Kasumi-1 (cell line): ENCODE results near the gene REN.
A peak's percentile ranks its signal among the peaks of the same experiment; 100 is the strongest.

Source experiments
- DNase-seq, 2 experiments: peaks; one replicate each; lab custom pipeline; 2025; lab: John Stamatoyannopoulos, UW

REN gene

DNA sequence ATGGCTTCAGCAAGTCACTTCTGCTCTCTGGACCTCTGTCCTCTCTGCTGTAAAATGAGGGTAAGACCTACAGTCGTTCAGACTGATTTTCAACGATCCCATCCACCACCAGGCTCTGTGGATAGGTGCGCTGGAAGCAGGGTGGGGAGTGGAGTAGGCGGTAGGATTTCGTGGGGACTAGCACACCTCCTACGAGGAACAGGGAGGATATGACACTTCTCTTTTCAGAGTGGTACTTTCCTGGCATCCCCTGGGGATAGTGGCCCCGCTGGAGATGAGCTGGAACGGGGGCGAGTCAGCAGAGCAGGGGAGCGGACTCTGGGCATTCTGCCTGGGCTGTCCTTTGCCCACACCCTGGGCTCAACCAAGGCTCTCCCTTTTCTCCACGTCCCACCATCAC is 32.0 kb downstream of the REN start:
- no peak for DNase-seq

DNA sequence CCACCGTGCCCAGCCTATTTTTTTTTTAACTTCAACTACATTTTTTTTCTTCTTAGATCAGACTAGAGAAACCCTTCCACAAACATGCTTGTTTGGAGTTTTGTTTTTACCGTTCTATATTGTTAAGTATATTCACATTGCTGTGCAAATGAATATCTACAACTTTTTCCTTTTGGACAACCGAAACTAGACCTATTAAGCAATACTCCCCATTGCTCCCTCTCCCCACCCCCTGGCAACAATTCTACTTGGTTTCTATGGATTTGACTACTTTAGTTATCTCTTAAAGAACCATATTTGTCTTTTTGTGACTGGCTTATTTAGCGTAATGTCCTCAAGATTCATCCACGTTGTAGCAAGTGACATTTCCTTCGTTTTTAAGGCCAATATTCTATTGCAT is 33.4 kb downstream of the REN start:
- no peak for DNase-seq

DNA sequence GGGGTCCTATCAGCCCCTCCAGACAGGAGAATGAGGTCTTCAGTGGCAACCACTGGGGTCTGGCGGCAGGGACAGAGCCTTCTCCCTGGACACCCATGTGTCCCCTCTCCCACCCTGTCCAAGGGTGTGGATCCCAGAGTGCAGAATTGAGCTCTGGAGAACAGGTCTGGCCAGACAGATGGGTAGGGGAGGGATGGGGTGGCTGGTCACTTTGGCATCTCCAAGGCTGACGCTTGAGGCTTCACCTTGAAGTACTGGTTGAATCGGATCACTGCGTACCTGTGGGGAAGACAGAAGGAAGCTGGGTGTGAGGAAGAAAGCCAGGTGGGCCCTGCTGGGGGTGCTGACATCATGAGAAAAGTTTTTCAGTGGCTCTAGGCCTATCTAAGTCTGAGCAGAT is 34.2 kb downstream of the REN start:
- DNase-seq = no peak

DNA sequence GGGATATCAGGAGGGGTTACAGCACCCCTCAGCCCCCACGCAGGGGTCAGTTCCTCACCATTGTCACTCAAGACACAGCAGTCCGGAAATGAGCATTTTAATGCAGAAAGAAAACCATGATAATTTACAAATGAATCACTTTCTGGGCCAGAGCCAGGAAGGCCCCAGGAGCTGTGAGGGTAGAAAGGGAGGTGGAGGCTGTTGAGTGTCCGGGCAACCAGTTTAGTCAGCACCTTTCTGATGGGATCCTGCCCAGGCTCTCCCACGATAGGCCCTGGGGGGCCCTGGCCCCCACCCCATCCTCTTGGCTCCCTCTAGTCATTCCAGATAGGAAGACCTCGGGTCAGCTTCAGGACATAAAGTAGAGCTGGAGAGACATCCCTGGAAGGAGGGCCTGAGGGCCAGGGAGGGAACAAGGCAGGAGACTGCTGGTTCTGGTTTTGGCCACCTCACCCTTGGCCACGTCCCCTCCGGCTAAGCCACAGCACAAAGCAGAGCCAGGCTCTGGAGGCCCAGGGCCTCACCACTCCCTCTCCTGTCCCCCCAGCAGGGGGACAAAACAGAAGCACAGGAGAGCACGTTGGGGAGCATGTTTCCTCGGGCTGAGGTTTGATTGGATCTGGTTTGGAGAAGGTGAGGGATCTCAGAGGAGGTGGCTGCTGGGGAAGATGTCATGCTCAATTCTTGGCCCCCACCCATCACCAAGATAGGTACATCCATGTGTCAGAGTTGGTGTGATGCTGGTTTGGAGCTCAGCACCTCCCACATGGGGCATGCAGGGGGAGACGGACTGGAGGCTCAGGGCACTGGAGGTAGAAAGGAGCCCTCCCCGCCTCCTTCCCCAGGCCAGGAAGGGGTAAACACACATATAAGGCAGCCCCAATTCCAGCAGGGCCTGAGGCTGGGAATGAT is 34.9 kb downstream of the REN start:
- no peak for DNase-seq

DNA sequence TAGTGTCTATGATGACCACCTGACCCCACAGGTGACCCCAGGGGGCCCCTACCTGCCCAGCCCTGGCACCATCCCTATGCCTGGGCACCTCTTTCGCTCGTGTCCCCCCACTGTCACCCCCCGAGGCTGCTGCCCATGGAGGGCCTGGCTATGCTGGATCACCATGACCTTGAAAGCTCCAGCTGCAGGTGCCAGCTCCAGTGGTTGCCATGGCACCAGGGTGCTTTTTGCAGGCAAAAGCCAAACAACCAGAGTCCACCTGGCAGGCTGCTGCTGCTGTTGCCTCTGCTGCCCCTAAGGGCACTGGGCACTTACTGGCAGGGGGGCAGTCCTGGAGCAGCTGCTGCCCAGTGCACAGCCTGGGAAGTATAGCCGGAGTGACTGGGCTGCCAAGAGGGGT is 36.0 kb downstream of the REN start:
- no peak for DNase-seq

DNA sequence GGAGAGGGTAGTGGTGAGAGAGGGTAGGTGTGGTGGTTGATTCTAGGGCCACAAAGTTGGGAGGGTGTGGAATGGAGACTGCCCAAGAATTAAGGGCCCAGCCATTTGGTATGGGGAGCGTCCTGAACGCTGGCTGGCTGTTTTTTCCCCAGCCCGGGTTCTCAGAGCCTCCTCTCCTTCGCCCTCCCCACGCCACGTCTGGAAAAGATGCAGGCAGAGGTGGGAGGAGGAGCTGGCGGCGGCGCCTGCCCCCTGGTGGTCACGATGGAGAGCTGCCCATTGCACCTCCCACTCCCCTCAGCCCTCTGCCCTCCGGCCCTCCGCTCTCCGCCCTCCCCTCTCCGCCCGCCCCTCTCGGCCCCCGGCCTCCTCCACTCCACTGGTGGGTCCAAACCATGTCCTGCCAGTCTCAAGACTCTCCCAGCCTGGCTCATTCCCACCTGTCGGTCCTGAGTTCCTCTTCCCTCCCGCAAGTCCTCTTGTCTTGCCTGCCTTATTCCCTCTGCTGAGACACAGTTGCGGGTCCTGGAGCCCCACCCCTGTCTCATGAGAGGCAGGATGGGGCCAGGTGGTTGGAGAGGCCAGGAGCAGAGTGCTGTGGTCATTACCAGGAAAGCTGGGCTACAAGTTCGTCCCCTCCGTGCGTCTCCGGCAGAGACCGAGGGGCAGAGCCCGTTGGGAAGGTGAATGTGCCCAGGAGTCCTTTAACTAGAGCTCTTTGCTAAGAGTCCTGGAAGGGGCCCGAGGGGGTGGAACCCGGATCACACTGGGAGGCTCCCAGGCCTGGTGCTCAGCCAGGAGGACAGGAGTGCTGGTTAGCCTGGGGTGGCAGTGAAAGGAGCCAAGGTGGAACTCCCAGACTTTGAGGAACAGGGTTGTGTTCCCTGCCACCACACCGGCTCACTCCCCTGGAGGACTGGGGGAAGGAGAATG is 36.9 kb downstream of the REN start:
- peak; percentile 55 to 70 for DNase-seq

DNA sequence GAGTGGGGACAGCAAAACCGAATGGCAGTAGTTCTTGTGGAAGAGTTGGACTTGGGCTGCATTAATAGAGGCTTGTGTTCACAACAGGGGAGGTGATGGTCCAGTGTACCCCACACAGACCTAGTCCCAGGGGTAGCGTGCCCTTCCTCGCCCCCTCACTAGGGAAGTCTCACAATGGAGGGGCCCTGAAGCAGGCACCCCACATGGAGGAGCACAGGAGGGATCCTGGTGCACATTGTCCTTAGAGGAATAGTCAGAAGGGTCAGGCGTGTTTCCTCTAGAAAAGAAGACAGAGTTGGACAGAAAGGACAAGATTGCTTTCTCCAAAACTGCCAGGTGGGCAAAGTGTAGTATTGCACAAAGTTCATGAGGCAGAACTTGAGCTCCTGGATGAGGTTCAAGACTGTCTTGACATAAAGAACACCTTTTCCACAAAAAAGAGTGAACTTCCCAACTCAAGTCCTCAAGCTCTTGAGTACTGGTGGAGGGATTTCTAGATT is 37.6 kb downstream of the REN start:
- no peak for DNase-seq

DNA sequence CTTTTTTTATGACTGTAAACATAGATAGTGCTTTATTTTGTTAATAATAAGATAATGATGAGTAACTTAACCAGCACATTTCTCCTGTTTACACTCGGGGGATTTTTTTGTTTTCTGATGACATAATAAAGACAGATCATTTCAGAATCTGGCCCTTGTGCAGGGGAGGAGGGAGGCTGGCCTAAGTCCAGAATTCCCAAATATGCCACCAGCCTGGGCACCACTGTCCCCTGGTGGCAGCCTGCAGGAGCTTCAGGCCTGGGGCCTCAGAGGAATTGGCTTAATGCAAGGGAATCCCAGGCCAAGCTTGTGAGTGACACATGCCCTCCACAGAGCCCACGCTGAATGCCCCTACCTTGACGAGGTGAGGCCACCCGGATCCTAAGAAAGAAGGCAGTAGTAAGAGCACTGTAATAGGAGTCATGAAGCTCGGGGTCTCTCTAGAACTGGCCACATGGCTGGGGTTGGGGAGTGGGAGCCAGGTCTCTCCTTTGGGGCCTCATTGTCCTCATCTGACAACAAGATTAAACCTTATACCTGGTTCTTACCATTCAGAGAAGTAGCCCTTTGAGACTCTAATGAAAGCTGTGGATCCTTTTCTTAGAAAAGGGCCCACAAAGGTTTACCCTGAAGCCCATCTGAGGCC is 38.4 kb downstream of the REN start:
- DNase-seq = peak; percentile 43 to 51

DNA sequence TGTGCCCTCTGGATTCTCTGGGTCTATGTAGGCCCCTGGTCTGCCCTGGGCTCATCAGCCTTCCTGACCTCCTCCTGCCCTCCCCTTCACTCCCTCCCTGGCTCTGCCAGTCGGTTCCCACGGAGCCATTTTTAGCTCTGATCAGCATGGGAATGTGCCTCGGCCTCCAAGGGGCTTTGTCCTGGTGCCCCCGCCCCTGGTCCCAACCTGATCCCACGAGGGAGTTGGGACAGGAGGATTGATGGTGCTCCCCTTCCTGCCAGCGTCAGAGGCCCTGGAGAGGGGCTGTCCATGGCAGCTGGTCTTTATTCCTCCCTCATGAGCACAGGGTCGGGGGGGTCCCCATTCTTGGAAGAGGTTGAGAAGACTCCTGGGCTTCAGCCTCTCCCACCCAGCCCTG is 39.2 kb downstream of the REN start:
- no peak for DNase-seq

DNA sequence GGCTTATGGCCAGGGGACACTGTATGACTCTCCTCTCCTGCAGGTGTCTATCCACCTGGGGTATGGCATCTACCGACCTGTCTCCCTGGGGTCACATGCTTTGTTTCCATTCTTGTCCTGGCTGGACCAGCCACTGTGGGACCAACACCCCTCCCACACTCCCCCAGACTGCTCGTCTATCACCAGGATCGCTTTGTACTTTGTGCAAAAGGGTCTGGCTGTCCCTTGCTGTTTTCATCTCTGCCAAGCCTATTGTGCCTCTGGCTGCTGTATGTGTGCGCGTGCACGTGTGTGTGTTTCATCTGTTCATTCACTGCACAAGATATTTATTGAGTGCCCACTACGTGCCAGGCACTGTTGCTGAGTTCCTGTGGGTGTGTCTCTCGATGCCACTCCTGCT is 39.8 kb downstream of the REN start:
- DNase-seq = peak; percentile 35 to 52

DNA sequence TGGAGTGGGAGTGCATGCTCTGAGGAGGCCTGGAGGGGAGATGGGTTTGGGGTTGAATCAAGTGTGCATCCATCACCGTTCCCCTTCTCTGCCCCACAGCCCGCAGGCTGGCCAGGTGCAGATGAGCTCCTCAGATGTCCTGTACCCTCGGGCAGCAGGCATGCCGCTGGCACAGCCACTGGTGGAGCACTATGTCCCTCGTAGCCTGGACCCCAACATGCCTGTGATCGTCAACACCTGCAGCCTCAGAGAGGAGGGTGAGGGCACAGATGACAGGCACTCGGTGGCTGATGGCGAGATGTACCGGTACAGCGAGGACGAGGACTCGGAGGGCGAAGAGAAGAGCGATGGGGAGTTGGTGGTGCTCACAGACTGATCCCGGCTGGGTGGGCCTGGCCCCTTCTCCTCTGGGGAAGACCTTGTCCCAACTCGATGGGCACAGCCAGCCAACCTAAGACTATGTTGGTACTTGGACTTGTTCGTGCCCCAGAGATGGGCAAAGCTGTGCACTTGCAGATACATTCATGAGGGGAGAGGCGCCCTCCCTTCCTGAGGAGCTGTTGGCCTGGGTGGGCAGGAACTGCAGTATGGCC is 40.3 kb downstream of the REN start:
- DNase-seq = no peak

DNA sequence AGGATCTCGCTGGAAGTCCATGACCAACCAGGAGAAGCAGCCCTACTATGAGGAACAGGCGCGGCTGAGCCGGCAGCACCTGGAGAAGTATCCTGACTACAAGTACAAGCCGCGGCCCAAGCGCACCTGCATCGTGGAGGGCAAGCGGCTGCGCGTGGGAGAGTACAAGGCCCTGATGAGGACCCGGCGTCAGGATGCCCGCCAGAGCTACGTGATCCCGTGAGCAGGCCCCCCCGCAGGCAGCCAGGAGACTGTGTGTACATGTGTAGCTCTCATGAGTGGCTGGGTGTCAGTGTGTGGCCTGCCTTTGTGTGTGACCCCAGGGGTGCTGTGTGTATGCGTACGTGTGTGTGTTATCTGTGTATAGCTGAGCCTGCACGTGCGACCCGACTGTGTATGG is 41.5 kb downstream of the REN start:
- no peak for DNase-seq

DNA sequence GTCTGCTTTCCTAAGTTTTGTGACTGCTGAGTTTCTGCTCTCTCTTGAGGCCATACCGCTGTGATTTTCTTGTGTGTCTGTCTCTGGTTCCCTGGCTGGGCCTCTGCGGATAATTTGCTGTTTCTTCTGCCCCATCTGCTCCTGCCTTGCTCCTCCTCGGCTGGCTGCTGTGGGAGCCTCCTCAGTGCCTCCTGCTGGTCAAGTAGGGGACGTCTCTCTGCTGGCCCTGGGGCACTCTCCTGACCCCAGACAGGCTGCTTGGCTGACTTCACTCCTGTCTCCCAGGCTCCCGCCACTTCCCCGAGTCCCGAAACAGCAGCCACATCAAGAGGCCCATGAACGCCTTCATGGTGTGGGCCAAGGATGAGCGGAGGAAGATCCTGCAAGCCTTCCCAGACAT is 42.8 kb downstream of the REN start:
- no peak for DNase-seq

DNA sequence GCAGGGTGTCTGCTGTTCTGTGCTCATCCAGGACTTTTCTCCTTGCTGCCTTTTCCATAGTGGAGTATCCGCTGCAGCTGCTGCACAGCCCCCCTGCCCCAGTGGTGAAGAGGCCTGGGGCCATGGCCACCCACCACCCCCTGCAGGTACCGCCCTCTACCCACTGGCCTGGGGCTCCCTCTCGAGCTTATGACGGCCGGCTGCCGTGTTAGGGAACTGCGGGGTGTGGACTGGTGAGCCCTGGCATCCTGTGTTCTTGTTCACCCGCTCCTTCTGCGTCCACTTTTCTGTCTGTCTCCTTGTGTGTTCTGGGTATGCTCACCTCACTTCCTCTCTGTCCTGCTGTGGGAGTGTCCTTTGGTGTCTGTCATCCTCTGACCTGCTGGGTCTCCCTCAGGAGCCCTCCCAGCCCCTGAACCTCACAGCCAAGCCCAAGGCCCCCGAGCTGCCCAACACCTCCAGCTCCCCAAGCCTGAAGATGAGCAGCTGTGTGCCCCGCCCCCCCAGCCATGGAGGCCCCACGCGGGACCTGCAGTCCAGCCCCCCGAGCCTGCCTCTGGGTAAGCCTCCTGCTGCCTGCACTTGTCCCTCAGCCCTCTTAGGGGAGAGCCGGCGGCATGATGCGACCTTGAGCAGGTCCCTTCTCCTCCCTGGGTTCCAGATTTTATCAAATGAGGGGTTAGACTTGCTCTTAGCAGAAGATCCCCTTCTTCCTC is 44.1 kb downstream of the REN start:
- DNase-seq = no peak

DNA sequence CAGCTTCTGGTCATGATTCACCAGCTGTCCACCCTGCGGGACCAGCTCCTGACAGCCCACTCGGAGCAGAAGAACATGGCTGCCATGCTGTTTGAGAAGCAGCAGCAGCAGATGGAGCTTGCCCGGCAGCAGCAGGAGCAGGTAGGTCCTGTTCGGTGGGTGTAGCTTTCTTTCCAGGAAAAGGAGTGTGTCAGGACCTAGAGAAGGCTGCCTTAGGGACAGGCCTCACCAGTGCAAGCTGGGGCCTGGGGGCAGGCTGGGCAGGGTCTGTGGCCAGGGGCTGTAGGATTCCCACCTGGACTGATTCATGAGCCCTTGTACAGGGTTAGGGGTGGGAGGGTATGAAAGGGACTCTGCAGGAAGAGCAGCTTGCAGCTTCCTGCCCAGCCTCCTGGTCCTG is 49.6 kb downstream of the REN start:
- no peak for DNase-seq

DNA sequence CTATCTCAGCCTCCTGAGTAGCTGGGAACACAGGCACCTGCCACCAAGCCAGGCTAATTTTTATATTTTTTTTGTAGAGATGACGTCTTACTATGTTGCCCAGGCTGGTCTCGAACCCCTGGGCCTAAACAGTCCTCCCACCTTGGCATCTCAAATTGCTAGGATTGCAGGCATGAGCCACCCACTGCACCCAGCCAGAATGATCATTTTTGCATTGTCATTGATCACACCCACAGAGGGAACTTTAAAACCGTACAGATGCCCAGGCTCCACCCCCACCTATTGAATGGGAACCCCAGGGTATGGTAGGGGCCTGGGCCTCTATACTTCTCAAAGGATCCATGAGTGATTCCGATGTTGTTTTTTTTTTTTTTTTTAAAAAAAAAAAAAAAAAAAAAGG is 51.0 kb downstream of the REN start:
- no peak for DNase-seq

DNA sequence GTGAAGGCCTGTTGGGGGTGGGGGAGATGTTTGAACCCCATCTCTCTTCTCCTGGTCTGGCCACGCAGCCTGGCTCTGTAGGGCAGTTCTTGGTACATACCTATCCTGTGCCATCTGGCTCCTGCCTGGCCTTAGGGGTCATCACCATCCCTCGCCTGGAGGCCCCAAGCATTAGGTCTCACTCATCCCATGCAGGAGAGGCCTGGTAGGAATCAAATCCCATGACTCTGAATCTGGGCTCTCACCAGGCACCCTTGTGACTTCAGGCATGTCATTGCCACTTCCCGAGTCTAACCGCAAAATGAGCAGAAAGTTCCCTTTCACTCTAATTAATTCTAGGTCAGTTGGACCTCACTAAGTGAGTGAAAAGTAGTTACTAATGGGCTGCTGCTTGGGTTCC is 51.5 kb downstream of the REN start:
- peak; percentile 50 to 66 for DNase-seq

DNA sequence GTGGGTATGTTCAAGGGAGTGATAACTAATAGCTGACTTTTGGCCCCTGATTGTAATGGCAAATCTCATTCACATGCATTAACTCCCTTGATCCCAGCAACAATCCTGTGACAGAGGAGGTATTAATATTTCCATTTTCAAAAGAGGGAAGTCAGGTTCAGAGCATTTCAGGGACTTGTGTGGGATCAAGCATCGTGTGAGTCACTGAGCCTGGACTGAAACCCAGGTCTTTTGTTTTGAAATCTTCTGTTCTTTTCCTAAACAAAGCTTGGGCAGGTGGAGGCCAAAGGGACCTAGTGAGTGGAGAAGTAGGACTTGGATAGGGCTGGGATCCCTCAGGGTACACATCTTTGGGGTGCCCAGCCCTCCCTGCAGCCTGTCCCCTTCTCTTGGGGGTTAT is 52.2 kb downstream of the REN start:
- no peak for DNase-seq

DNA sequence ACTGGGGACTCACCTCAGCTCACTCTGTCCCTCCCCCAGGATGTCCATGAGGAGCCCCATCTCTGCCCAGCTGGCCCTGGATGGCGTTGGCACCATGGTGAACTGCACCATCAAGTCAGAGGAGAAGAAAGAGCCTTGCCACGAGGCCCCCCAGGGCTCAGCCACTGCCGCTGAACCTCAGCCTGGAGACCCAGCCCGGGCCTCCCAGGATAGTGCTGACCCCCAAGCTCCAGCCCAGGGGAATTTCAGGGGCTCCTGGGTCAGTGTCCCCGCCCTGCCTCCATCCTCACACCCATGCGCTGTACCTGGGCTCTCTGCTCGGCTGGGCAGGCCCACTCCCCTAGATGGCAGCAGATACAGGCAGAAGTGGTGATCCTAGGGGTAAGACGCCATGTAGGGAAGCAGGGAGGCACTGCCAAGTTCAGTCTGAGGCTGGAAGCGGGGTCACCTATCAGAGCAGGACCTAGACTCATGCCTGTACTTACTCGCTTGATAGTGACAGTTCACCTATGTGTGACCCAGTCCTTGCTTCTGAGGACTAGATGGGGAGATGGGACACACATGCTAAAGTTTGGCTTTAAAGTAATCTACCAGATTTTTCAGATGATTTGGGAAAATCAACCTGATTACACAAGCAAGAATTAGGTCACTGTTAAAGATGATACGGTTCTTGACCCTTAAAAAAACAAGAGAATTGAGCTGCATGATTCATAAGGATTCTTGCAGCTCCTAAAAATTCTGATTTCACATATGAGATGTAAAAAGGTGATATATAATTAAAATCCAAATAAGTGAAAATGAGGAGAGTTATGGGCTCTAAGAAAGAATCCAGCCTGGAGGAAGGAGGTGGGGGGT is 53.0 kb downstream of the REN start:
- DNase-seq = no peak

DNA sequence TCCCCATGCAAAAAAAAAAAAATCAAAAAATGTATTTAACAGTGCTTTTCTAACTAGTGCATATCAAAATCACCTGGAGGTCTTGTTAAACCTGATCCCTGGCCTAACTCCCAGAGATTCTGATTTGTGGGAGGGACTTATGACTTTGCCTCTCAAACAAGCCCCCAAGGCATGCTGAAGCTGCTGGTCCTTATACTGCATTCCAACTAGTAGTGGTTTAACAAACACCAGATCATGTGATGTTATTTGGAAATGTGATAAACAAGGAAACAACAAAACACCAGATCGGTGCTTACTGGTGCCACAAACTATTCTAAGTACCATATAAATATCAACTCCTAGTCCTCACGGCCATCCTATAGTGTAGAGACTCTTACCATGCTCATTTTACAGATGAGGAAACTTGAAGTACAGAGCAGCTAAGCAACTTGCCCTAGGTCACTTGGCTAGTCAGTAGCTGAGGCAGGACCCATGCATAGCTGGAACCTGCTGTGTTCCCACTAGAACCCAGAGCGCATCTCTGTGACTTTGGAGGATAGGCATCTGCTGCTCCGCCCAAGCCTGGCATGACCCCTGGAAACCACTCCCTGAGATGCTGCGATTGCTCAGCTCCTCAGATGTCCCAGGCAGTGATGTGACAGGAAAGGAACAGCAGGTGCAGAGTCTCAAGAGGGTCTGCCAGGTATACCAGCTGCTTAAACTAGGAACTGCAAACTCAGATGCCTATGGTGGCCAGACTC is 55.1 kb downstream of the REN start:
- DNase-seq = no peak
